HepG2 (cell line): Measurements from ENCODE around the gene TMEM225.
"Not testable (repeated sequence)": the region's sequence is repeated elsewhere in the genome, so short reads cannot be mapped to it uniquely, and the experiment has no call there.

Experiments used
- CHD2 ChIP-seq: IDR thresholded peaks from 2 replicates; pipeline ENCODE4 v1.6.1; 2011; ENCODE audit warnings: low read depth, low read length, improper control_type of control experiment
- CTCF ChIP-seq: sonication (generic); formaldehyde crosslinking; IDR thresholded peaks from 2 replicates; pipeline ENCODE4 v1.5.0; 2020; ENCODE audit warnings: mild to moderate bottlenecking, missing genetic modification reagents, moderate library complexity
- DNMT1 ChIP-seq: sonication (generic); formaldehyde crosslinking; IDR thresholded peaks from 2 replicates; pipeline ENCODE4 v1.5.1; 2020; ENCODE audit warnings: mild to moderate bottlenecking, missing genetic modification reagents
- FOXC1 ChIP-seq: sonication (generic); formaldehyde crosslinking; IDR thresholded peaks from 2 replicates; pipeline ENCODE4 v1.8.0; 2022; ENCODE audit warnings: mild to moderate bottlenecking, missing genetic modification reagents, borderline replicate concordance
- HHEX ChIP-seq: IDR thresholded peaks from 2 replicates; pipeline ENCODE4 v1.6.1; 2016; ENCODE audit warnings: control low read depth
- KLF6 ChIP-seq: IDR thresholded peaks from 2 replicates; pipeline ENCODE4 v1.8.0; 2016; ENCODE audit warnings: missing biosample characterization, missing genetic modification reagents
- MYC ChIP-seq: sonication (generic); formaldehyde crosslinking; IDR thresholded peaks from 2 replicates; pipeline ENCODE4 v1.9.0; 2021; ENCODE audit warnings: missing genetic modification reagents, borderline replicate concordance
- ZNF609 ChIP-seq: sonication (generic); formaldehyde crosslinking; IDR thresholded peaks from 2 replicates; pipeline ENCODE4 v1.4.0; 2020; ENCODE audit warnings: mild to moderate bottlenecking, missing genetic modification reagents, borderline replicate concordance

- TF ChIP-seq DNMT1 (CRISPR knock-in tag); CHD2; KLF6 (CRISPR knock-in tag); HHEX (CRISPR knock-in tag); CTCF (CRISPR knock-in tag); FOXC1 (CRISPR knock-in tag); ZNF609 (CRISPR knock-in tag); MYC: not testable (repeated sequence)
These were observed 17.7 kb downstream of the TMEM225 start for GRCh38 chr11:123867795-123868194.
